Glomerular endothelial cell (primary cell): ENCODE measurements around the gene FKBP2. TPM values are rescaled to one million over a fixed set of nuclear protein-coding genes. Genes with fewer than 3 reads are reported as not detected.

Experiments used
- DNase-seq: peaks from one replicate; pipeline ENCODE4 v3.0.0-alpha.2; 2011; ENCODE audit warnings: low read depth, low spot score; ENCODE audit errors: extremely low read depth
- total RNA-seq: library from RNA; depleted of rRNA; stranded (reverse); fragments of >200 nt; gene quantifications from 2 replicates; pipeline ENCODE4 v1.2.3, GENCODE V29; 2015

FKBP2 gene
- total RNA-seq, 1 donor from 2014 or later: 52.8 TPM

DNA sequence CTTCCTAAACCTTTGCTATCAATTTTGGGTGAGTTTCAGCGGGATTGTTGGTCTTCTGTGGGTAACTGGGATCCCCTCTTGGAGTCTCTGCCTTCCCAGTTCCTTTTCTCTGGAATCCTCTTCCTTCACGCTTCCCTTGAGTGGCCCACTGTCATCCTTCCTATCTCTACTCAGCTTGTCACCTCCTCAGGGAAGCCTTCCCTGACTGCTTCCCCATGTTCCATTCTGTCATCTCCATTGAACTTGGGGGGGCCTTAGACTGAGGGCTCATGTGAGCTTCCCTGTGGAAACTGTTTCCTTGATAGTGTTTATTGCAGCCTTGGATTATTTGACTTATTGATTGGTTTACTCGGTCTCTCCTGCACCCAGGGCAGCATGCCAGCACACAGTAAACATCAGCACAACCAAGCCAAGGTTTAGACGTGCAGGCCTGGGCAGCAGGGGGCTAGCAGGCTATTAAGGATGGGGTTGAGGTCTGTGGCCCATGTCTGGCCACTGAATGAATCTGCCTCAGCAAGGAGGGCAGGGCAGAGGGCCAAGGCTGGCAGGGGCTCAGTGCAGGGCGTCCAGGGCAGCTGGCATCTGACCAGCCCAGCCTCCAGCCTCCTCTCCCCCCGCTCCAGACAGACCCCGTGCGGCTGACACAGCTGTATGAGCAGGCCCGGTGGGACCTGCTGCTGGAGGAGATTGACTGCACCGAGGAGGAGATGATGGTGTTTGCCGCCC is 22.1 kb upstream of the FKBP2 start:
- no peak for DNase-seq

GRCh38 chr11:64219354-64219684 is 21.6 kb upstream of the FKBP2 start:
- DNase-seq: no peak

DNA sequence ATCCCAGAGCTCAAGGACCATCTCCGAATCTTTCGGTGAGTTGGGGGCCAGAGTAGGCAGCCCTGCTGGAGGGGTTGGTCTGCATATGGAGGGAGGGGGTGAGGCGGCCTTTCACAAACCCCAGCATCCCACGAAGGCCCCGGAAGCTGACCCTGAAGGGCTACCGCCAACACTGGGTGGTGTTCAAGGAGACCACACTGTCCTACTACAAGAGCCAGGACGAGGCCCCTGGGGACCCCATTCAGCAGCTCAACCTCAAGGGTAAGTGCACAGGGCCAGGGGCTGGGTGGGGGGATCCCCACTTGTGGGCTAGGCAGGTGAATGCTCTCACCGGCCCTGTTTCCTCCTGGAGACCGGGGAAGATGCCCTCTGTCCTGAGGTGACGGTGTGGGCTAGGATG is 21.1 kb upstream of the FKBP2 start:
- DNase-seq: no peak

- no peak for DNase-seq
Measured at GRCh38 chr11:64220271-64220670, 20.6 kb upstream of the FKBP2 start.

GRCh38 chr11:64220798-64221197 is 20.1 kb upstream of the FKBP2 start:
- no peak for DNase-seq

- DNase-seq: no peak
Measured at GRCh38 chr11:64222651-64223000, 18.3 kb upstream of the FKBP2 start.

- no peak for DNase-seq
Measured at GRCh38 chr11:64223001-64223651, 17.8 kb upstream of the FKBP2 start.

DNA sequence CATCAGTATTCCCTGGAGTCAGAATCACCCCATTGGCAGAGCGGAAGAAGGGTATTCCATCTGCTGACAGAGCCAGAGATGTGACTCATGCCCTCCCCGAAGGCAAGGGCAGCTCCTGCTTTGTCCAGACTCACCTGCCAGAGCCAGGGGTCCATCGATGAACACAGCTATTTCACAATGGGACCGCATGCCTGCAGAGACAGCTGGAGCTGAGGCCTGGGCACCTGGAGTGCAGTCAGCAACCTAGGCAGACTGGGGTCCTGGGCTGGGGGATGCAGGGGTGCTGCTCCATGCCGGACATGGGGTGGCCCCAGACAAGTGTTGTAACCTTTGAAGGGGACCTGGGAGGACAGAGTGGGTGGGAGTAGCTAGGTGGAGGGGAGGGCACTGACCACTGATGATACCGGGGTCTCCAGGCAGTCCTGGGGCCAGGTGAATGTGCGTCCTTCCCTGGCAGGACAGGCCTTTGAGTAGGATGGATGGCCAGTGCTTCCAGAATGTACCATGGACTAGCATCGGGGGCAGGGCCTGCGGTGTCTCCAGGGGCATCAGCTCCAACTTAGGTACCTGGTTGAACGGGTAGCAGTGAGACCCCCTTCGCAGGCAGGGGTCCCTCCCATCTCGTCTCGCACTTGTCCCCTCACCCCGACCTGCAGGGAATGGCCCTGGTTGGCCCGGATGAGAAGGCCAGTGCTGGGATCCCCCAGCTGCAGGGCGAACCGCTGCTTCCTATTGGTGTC is 16.6 kb upstream of the FKBP2 start:
- no peak for DNase-seq

DNA sequence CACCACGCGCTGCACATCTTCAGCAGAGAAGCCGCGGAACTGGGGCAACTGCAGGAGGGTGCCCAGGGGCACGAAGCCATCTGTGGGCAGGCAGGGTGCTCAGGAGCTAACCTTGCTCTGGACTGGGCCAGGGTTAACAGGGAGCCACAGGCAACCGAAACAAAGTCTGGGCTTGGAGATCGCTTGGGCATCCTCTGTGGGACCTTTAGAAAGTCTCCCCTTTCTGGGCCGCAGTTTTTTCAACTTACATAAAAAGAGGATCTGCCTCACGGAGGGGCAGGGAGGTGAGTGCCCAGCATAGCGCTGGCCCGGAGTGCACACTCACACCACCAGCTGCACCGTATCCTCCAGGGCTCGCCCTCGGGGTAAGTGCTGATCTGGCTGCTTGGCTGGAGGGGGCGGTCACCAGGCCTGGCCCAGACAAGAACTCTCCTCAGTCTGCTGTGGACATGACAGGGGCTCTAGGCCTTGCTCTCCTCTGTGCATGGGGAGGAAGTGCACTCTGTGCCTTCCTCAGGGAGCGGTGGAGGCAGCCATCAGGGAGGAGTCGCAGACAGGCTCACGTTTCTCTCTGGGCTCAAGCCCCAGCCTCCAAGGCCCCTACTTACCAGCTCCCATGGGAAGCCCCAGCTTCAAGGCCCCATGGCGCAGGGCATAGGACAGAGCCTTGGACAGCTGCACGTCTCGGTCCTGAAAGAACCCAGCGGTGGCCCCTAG is 15.8 kb upstream of the FKBP2 start:
- no peak for DNase-seq

DNA sequence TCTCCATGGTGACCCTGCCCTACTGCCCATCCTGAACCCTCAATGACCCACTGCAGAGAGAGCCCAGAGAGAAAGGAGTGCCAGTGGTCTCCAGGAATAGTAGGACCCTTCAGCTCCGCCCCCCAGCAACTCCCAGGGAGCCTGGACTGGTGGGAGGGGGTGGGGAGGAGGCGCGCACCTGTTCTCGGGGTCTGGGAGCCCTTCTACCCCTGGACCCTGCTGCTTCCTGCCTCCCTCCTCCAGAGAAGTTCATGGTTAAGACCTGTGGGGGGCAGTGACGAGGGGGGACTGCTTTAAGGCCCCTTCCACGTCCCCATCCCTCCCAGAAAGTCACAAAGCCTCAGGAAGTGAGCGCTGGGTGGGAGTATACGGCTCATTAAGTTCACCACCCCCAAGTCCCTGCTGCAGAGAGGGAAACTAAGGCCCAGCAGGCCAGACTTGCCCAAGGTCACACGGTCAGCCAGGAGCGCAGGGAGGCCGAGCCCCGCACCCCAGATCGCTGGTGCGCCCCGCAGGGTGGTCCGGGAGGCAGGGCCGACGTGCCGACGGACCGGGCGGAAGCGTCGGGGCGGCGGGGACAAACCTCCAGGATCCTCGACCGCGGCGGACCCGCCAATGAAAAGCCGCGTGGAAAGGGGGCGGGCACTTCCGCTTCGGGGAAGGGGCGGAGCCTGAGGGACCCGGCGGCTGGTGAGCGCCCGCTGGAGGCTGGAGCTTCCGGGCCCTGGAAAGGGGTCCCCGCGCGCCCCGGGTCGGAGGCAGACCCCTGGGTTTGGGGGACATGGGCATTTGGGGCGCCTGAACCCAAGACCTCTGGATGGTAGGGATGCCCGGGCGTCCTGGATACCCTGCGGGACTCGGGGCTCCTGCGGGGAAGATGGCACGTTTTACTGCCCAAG is 15.0 kb upstream of the FKBP2 start, which contains the start of the genes NUDT22 and TRPT1:
NUDT22 (plus strand) TSS at position 667 of the 899 bp plus-strand sequence. CDS start 379 bp downstream, outside the sequence.
TRPT1 (minus strand) TSS at position 579 of the 899 bp plus-strand sequence; CDS start at position 253, 326 bp downstream.
- no peak for DNase-seq

GRCh38 chr11:64226507-64227051 is 14.3 kb upstream of the FKBP2 start:
- no peak for DNase-seq

GRCh38 chr11:64227405-64227956 is 13.4 kb upstream of the FKBP2 start:
- DNase-seq: no peak

DNA sequence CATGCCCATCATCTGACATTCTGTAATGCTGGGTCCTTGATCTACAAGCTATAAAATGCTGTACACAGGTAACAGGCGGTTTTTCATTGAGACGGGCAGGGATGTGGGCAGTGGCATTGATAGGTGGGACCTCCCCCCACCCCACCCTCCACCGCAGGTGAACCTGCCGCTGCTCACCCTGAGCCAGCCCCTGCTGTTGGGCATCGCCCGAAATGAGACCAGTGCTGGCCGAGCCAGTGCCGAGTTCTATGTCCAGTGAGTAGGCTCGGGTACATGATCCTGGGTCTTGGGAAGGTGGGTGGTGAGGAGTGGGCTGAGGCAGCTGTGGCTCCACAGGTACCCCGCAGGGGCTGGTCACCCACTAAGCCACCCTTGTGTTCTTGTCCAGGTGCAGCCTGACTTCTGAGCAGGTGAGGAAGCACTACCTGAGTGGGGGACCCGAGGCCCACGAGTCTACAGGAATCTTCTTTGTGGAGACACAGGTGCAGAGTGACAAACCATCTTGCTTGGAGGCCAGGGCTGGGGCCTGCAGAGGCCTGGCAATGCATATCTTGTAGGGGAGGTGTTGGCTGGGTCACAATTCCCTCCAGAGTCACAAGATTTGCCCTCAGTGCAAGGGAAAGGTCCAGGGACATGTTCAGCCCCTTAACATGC is 11.7 kb upstream of the FKBP2 start:
- no peak for DNase-seq

DNA sequence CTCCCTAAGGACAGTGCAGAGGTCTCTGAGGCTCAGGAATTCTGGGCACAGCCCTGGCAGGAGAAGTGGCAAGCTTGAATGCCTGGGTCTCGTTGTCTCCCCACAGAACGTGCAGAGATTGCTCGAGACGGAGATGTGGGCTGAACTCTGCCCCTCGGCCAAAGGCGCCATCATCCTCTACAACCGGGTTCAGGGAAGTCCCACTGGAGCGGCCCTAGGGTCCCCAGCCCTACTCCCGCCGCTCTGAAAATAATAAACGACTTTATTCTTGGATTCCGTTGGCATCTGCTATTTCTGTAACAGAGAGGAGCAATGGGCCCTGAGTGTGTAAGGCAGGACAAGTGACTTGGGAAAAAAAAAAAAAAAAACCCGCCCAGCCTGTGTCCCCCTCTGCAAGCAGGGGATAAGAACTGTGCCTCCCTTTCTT is 11.1 kb upstream of the FKBP2 start:
- no peak for DNase-seq

GRCh38 chr11:64230171-64230984 is 10.5 kb upstream of the FKBP2 start, which contains the start of gene DNAJC4:
Gene DNAJC4 (plus strand): TSS chr11:64230548. CDS start chr11:64230855, 307 bp downstream.
- no peak for DNase-seq

DNA sequence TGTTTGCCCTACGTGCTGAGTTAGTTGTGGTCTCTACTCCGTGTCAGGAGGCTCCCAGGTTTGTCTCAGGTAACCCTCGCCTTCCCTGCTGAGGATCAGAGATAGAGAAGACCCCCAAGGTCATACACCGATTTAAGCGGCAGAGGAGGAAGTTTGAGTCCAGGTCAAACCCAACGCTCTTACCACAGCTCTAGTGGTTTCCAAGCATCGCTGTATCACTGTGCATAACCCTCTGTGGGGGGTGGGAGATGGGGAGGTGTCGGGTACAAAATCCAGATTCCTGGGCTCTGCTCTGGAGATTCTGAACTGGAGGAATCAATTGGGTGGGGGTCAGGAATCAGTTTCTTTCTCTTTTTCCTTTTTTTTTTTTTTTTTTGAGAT is 9.9 kb upstream of the FKBP2 start:
- DNase-seq: no peak

- no peak for DNase-seq
Measured at GRCh38 chr11:64231546-64231945, 9.3 kb upstream of the FKBP2 start.
